ENCODE results near the gene GPX4.

GPX4 gene

DNA sequence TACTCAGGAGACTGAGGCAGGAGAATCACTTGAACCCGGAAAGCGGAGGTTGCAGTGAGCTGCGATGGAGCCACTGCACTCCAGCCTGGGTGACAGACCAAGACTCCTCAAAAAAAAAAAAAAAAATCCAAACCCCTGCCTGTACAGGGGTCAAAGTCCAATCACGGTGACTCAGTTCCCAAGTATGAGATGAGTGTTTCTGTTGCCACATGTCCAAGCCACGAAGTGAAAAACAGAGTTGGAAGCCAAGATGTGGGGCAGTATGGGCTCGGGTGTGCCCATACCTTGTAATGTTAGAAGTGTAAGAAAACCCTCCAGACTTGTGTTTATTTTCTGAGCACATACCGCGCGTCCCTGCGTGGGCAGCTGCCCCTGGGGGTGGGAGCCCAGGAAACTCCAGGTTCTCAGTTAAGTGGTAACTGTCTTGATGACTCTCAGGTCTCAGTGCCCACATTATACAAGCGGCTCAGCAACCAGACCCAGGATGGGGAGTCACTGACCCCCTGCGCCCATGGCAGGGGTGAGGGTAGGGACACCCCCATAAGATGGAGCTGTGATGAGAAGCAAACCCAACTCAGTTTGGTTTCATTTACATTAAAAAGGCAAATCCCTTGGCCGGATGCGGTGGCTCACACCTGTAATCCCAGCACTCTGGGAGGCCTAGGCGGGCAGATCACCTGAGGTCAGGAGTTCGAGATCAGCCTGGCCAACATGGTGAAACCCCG lies 1.2 kb upstream of the GPX4 start:
- peak overlapping the region; percentile 12; the same call in 1 of the 2 replicates for H3K4me3 ChIP-seq (ENCODE audit: low read length)
- peaks cover 3% of the 10 kb centered on the region; the same call in 1 of the 2 replicates for H3K9me3 ChIP-seq (ENCODE audit: insufficient read depth, low read length)
- TF ChIP-seq CTCF (IDR thresholded peaks at IDR 0.05; ENCODE audit: low read depth, low read length) (no peak), EZH2phosphoT487 (IDR thresholded peaks at IDR 0.05; ENCODE audit: low read depth) (no peak)
- peaks cover 38% of the 10 kb centered on the region for H3K4me1 ChIP-seq (ENCODE audit: low read length)
- peaks cover 26% of the 10 kb centered on the region for H4K20me1 ChIP-seq (ENCODE audit: insufficient read depth, low read length)
- H2AFZ ChIP-seq (ENCODE audit: low read depth, low read length), result no peak overlapping the region
- H3K27ac ChIP-seq (ENCODE audit: low read length), result peak overlapping the region; percentile 58
- H3K27me3 ChIP-seq (ENCODE audit: low read depth, low read length), result no peaks in the 10 kb centered on the region
- peak overlapping the region; percentile 91 for H3K4me2 ChIP-seq (ENCODE audit: low read length)
- H3K79me2 ChIP-seq (ENCODE audit: low read length), result peaks cover 16% of the 10 kb centered on the region
- H3K36me3 ChIP-seq (replicated peaks; ENCODE audit: low read depth, low read length), result peaks cover 21% of the 10 kb centered on the region
- H3K9ac ChIP-seq (ENCODE audit: low read length), result peak overlapping the region; percentile 3; the same call in 1 of the 2 replicates

- Histone ChIP-seq H3K4me1 (ENCODE audit: low read length) (peaks cover 42% of the 10 kb centered on the region), H2AFZ (ENCODE audit: low read depth, low read length) (no peak overlapping the region), H3K9ac (ENCODE audit: low read length) (peak overlapping the region; percentile 51; the same call in 1 of the 2 replicates), H3K9me3 (ENCODE audit: insufficient read depth, low read length) (peaks cover 3% of the 10 kb centered on the region; the same call in 1 of the 2 replicates), H4K20me1 (ENCODE audit: insufficient read depth, low read length) (peaks cover 30% of the 10 kb centered on the region), H3K36me3 (replicated peaks; ENCODE audit: low read depth, low read length) (peaks cover 24% of the 10 kb centered on the region), H3K4me2 (ENCODE audit: low read length) (peak overlapping the region; percentile 91), H3K27ac (ENCODE audit: low read length) (peak overlapping the region; percentile 58), H3K27me3 (ENCODE audit: low read depth, low read length) (no peaks in the 10 kb centered on the region), H3K79me2 (ENCODE audit: low read length) (peaks cover 16% of the 10 kb centered on the region), H3K4me3 (ENCODE audit: low read length) (peak overlapping the region; percentile 73)
- TF ChIP-seq EZH2phosphoT487 (IDR thresholded peaks at IDR 0.05; ENCODE audit: low read depth) (no peak), CTCF (IDR thresholded peaks at IDR 0.05; ENCODE audit: low read depth, low read length) (no peak)
Measured at GRCh38 chr19:1103132-1103707, 574 bp upstream of the GPX4 start.

DNA sequence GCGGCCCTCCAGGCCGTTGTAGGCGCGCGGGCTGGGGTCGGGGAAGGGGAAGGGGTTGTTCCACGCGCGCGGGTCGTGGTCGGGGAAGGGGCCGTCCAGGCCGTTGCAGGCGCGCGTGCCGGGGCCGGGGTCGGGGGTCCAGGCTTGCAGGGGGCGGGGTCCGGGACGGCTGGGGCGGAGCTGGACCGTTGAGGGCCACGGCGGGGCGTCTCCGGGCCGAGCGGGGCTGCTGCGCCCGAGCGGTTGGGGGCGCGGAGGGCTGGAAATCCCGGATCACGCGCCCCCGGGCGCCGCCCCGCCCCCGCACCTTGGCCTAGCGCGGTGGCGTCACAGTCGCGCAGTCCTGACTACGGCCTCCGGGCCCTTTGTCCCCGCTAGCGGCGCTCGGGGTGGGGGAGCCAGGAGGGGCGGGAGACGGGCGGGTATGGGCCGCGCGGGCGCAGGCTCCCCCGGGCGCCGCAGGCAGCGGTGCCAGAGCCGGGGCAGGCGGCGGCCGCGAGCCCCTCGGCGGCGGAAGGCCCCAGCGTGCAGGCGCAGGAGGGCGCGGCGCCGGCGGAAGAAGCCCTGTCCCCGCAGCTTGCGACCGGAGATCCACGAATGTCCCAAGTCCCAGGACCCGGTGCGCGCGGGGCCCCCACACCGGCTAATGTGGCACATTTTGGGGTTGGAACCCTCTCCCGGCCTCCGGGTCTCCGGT lies 665 bp downstream of the GPX4 start:
- peak overlapping the region; percentile 85 for H3K9ac ChIP-seq (ENCODE audit: low read length)
- no peak for TF ChIP-seq CTCF (IDR thresholded peaks at IDR 0.05; ENCODE audit: low read depth, low read length)
- no peak for TF ChIP-seq EZH2phosphoT487 (IDR thresholded peaks at IDR 0.05; ENCODE audit: low read depth)
- peaks cover 32% of the 10 kb centered on the region for H3K36me3 ChIP-seq (replicated peaks; ENCODE audit: low read depth, low read length)

More for the DNA sequence above, 665 bp downstream of the GPX4 start:
- Histone ChIP-seq H4K20me1 (ENCODE audit: insufficient read depth, low read length) (peaks cover 30% of the 10 kb centered on the region), H3K79me2 (ENCODE audit: low read length) (peaks cover 16% of the 10 kb centered on the region), H3K27ac (ENCODE audit: low read length) (peak overlapping the region; percentile 76), H3K9me3 (ENCODE audit: insufficient read depth, low read length) (peaks cover 3% of the 10 kb centered on the region; the same call in 1 of the 2 replicates), H2AFZ (ENCODE audit: low read depth, low read length) (no peak overlapping the region), H3K4me1 (ENCODE audit: low read length) (peaks cover 42% of the 10 kb centered on the region), H3K27me3 (ENCODE audit: low read depth, low read length) (no peaks in the 10 kb centered on the region), H3K4me2 (ENCODE audit: low read length) (peak overlapping the region; percentile 75), H3K4me3 (ENCODE audit: low read length) (peak overlapping the region; percentile 84)
